GM18499 (cell line): Measurements from ENCODE around the gene NFIB.

Experiments
- ATAC-seq: cut with Tn5 transposase; IDR thresholded peaks from one replicate; pipeline ENCODE4 v1.9.1; 2021; ENCODE audit warnings: moderate number of reproducible peaks; ENCODE audit not compliant: insufficient read depth, unreplicated experiment

Gene NFIB

DNA sequence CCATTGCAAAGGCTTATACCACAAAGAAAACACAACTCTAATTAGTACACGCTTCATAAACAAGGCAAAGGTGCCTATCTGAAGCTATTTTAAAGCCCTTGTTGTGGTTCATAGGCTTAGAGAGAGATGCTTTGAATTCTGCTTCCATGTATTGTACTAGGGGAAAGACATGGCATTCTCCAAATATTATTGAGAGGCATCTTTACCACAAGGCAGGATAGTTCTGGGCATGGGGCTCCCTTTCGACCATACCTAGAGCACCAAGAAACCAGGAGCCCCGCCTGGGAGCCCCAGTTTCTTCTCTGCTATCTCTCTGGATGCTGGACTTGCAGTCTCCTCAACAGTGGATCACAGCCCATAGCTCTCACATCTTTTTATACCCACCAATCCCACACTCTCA, 93.7 kb downstream of the NFIB start:
- no peak for ATAC-seq

- ATAC-seq, result no peak
Observed at GRCh38 chr9:14219850-14220249, 94.1 kb downstream of the NFIB start.

- ATAC-seq, result no peak
Observed at GRCh38 chr9:14218253-14218652, 95.7 kb downstream of the NFIB start.

DNA sequence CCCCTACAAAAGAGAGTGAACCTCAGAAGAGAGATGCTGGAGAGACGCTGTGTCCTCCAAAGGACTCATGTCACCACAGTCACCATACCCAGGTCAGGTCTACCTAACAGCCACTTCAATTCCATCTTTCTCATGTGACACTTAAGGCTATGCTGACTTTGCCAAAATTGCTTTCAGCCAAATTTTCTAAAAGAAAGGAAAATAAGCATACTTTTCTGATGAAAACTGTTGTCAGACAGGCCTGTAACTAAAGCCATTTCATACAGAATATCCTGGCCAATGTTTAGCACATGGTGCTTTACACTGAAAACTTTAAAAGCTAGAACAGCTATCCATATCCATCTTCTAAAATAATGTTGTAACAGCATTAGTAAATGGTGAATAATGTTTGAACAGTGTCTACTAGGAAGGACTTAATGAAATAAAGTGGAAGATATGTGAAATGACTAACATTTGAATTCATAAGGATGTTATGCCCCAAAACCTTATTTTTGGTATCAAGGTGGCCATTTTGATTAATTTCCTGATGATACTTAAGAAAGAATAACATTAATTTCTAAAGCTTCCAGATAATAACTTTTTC, 97.2 kb downstream of the NFIB start:
- no peak for ATAC-seq

DNA sequence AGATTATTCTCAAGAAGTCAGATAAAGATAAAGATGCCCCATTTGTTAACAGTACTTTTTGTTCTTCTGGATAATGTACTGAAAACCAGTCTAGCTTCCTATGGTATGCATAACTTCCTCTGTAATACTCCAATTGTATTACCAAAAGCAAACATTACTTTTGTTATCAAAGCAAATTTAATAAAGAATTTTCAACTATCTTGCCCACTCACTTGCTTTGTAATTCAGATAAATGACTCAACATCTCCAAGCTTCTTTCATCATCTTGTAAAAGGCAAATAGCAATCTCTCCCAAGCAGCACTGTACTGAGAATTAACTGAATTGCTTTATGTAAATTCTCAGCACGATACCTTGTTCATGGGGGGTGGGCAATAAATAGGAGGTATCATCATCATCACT, 98.3 kb downstream of the NFIB start:
- no peak for ATAC-seq

DNA sequence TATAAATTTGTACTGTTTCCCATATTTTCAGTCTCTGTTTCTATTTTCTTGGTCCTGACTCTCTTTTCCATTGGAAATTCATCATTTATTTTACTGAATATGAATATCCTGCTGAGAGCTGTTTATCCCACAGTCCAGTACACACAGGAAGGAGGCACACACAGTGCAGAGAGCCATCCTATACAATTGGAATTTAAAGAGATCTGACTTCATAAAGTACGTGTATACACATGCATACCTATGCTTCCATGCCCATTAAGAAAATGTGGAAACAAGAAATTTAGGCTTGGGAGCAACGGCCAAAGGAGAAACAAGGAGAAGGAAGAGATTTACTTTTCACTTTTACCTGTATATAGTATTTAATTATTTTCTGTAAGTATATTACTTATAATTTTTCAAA, 99.2 kb downstream of the NFIB start:
- ATAC-seq, result no peak

GRCh38 chr9:14214065-14214684, 99.8 kb downstream of the NFIB start:
- ATAC-seq, result no peak

DNA sequence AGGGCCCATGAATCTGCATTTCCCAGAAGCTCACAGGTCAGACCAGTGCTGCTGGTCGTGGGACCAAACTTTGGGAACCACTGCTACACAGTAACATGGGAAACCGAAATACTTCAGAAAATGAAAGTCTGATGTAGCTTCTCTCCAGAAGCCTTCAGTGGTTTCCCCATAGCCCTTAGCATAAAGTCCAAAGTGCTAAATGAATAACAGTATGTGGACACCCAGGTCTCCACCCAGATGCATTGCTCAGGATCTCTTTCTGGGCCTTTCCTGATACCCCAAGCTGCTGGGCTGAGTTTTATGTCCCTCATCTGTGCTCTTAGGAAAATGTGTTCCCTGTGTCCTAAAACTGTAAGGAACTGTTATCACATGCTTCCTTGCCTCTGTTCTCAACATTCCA, 100.4 kb downstream of the NFIB start:
- ATAC-seq, result no peak

- ATAC-seq, result no peak
Observed at GRCh38 chr9:14212697-14213420, 101.1 kb downstream of the NFIB start.

DNA sequence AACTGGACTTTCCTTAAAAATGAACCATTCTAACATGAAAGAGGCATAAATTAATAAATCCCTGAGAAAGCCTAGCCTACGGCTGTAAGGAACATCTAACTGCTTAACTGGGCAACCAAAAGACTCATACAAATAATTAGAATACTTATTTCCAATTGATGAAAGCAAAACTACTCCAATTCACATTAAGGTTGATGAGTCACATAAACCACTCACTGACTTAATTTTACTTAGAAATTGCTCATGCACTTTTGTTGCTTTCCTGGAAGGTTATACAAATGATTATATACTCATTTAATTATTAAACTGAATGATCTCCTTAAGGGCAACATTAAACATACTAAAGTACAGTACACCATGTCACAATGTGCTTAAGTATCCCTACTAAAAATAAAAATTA, 101.9 kb downstream of the NFIB start:
- ATAC-seq, result no peak

- no peak for ATAC-seq
Observed at GRCh38 chr9:14211564-14211963, 102.4 kb downstream of the NFIB start.

- no peak for ATAC-seq
Observed at GRCh38 chr9:14210428-14210827, 103.5 kb downstream of the NFIB start.

- no peak for ATAC-seq
Observed at GRCh38 chr9:14209399-14210345, 104.3 kb downstream of the NFIB start.

- no peak for ATAC-seq
Observed at GRCh38 chr9:14207352-14207995, 106.5 kb downstream of the NFIB start.

DNA sequence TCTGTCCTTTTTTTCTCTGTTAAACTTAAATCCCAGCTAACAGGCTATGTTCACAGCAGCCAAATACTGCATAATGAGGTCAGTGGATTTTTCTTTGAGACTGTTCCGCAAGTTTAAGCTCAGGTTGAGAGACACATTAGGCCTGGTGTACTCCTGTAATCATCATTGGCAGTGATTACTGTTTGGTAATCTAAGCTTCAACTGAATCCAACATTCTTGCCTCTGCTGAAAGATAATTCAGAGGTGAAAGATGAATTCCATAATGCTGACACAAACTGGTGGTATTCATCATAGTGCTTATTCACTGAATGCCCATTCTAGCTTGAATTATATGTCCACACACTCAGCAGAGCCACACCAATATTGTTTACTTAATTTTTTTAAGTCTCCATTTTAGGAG, 108.5 kb downstream of the NFIB start:
- no peak for ATAC-seq

DNA sequence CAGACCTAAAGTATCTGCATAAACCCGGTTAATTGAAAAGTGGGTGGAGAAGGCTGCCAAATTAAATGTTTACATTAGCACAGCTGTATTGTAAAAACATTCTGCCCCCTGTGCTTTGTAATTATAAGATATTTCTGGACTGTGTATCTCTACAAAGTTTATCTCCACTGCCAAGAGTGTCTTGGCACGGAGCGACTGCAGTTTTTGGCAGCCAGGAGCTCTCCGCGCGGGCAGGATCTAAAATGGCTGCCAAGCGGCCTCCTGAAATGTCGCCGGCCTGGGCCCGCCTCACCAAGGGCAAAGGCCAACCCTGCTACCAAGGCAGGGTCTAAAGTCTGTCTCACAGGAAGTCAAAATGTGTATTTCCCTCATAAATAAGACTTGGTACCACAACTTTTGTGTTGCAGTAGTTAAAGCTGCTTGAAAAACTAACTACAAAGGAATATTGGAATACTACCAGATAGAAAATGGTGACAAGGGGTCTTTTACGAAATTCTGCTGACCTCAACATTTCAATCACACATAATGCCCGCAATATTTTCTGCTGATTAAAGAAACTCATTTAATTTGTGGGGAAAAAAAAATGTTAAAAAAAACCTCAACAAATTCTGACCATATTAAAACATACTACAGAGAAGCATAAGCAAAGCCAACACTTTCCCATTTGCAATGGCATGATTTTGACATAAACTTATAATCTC, 110.4 kb downstream of the NFIB start:
- ATAC-seq, result no peak

- ATAC-seq, result no peak
Observed at GRCh38 chr9:14198841-14199455, 115.0 kb downstream of the NFIB start.

DNA sequence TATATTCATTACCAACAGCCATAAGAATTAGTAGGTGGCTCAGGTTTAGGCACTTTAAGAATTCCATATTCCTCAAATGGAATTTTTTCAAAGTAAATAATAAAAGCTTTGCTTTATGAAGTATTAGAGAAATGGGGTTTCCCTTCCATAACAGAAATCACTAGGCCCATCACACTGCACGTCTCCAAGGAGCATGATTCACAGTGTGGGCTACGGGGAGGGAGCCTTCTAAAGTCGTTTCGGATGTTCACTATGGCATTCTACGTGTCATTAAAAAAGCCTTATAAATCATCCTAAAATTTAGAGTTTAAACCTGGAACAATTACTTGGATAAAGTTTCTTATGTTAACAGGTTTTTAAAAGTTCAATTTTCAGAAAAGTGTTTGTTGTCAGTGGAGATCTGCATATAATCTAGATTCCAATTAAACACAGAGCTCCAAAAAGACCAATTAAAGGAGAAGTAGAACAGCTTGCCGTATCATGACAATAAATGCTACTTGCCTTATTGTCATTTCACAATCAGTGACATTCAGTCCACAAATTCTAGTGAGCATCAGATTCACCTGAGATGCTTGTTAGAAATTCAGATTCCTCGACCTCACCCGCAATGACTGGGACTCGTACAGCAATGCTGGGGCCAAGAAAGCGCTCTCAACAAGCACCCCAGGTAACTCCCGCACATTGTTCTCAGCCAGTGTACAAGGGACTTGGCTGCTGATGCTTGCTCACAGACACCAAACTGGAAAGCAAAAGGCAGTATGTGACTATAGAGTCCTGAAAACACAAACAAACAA, 115.7 kb downstream of the NFIB start:
- no peak for ATAC-seq
